ENCODE results near the gene PEX1.
"Not testable (repeated sequence)": the region's sequence is repeated elsewhere in the genome, so short reads cannot be mapped to it uniquely, and the experiment has no call there.

PEX1 gene

GRCh38 chr7:92504563-92504962 lies 23.8 kb downstream of the PEX1 start:
- DNase-seq (ENCODE audit: low read depth) = no peak

DNA sequence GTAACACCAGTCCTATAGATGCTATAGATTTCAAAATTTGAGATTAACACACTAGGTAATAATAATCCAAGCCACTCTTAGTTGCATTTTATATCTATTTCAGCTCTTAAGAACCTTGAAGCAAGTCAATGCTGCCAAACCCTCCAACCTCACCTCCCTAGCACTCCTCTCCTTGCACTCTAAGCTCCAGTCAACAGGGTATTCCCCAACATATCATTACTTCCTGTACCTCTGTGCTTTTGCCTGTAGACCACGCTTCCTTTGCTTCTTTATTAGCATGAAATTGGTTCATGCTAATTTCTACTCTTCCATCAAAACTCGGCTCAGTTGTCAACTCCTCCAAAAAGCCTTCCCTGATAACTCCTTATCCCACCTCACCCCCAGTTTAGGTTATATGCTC lies 24.6 kb downstream of the PEX1 start:
- DNase-seq (ENCODE audit: low read depth) = no peak

DNA sequence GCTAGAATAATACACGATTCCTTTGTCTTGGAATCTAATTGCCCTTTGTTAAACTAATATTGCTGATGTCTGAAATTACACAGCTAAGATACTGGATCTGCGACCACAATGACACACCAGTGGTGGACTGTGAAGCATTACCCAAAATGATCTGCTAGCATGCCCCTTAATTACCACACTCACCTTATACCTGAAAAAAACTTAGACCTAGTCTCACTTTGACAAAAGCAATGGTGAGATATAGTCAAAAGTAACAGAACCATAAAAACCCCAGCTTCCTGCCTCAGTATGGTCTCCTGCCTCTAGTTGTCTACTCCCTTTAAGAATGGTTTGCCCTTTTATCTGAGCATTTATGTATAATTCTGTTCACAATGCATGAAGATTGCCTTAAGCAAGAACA lies 29.8 kb downstream of the PEX1 start:
- DNase-seq (ENCODE audit: low read depth) = no peak

GRCh38 chr7:92496876-92497275 lies 31.4 kb downstream of the PEX1 start:
- DNase-seq (ENCODE audit: low read depth) = no peak

DNA sequence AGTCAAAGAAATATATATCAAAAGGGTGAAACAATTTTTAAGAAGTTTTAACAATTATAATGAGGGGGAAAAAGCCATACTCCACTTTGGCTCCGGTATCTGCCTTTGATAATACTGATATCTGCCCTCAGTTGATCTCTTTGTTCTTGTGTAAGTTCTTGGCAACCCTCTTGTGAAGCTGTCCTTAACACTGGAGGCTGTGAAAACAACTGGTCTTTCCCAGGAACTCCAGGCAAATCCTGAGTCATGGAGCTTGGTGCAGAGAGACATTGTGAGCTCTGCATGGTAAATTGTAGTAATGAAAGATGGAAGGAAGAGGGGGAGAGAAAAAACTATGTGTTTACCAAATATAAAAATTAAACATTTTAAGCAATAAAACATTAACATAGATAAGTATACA lies 38.7 kb downstream of the PEX1 start:
- DNase-seq (ENCODE audit: low read depth) = no peak

DNA sequence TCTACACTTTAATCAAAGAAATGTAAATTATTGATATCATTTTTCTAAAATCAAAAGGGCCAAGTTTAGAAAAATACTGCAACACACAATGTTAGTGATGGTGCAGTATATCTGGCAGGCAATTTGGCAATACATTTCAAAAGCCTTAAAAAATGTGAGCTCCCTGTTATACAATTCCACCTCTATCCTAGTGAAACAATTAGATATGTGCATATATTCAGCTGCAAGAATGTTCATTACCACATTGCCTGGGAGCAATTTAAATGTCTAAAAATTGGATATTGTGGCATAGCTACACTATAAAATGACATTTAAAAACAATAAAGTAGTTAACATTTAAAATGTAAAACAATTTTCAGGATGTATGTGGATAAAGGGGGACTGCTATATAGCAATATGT lies 40.5 kb downstream of the PEX1 start:
- DNase-seq (ENCODE audit: low read depth) = no peak

GRCh38 chr7:92485974-92486373 lies 42.3 kb downstream of the PEX1 start:
- DNase-seq (ENCODE audit: low read depth) = no peak

DNA sequence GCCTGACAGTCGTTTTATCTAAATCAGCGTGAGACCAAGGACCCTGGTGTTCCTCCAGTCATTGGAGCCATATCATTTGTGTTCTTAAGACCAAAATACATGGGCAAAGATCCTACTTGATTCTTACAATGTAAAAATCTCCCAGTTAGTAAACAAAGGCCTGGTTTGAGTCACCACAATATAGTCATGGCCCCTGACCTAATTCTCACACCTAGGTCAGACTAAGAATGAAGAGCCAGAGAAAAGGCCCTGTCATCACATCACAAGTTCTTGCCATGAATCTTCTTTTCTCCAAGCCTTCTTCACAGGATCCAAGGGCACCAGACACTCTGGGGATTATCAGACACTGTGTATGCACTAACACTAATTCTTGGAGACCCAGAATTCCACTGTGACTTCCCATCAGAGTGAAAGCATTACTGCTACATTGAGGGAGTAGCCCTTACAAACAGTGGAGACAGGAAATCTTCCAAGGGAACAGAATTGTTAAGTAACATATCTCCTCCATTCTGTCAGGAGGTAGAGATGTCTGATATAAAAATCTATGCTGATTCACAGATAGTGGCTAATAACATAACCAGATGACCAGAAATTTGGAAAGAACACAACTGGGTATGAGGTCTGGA lies 42.9 kb downstream of the PEX1 start:
- DNase-seq (ENCODE audit: low read depth) = no peak

GRCh38 chr7:92484226-92484625 lies 44.1 kb downstream of the PEX1 start:
- DNase-seq (ENCODE audit: low read depth) = not testable (repeated sequence)

- DNase-seq (ENCODE audit: low read depth) = not testable (repeated sequence)
Observed at GRCh38 chr7:92483624-92484023, 44.7 kb downstream of the PEX1 start.

GRCh38 chr7:92479146-92479545 lies 49.2 kb downstream of the PEX1 start:
- DNase-seq (ENCODE audit: low read depth) = not testable (repeated sequence)

DNA sequence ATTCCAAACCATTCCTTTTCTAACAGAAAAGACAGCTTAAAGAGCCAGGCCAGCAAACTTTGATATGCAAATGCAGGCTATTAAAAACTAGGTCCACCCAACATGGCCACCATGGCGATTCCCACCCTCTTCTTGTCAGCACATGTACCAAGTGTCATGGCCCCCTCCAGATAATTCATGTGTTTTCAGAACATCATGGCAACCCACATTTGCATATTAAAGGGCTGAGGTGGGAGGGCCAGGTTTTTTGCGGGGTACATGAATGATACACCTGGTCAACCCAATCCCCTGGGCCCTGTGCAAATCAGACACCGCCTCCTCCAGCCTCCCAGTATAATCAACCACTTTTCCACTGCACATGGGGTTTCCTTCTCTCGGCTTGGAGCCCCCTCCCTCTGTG lies 49.6 kb downstream of the PEX1 start:
- no peak for DNase-seq (ENCODE audit: low read depth)

- no peak for DNase-seq (ENCODE audit: low read depth)
Observed at GRCh38 chr7:92478095-92478494, 50.2 kb downstream of the PEX1 start.

GRCh38 chr7:92477681-92478080 lies 50.6 kb downstream of the PEX1 start, which contains the start of gene ERVW-1:
Gene ERVW-1 (minus strand): TSS chr7:92477946. CDS start chr7:92470381, 7,565 bp downstream.
- DNase-seq (ENCODE audit: low read depth) = not testable (repeated sequence)

- not testable (repeated sequence) for DNase-seq (ENCODE audit: low read depth)
Observed at GRCh38 chr7:92475851-92476590, 52.3 kb downstream of the PEX1 start.

DNA sequence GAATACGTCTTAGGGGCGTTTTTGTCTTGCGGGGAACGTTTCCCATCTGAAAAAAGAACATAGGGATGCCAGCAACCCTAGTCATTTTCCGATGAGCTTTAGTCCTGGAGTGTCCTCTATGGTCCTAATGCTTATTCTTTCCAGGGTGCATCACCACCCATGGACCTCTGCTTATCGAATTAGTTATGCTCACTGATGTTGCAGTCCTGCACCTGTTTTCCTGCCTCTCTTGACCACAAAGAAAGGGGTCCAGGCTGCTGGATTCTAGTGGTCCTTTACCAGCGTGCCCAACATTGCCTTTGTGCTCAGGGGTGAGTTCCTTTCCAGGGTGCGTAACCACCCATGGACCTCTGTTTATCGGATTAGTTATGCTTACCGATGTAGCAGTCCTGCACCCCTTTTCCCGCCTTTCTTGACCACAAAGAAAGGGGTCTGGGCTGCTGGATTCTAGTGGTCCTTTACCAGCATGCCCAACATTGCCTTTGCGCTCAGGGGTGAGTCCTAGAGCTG lies 53.0 kb downstream of the PEX1 start:
- not testable (repeated sequence) for DNase-seq (ENCODE audit: low read depth)

DNA sequence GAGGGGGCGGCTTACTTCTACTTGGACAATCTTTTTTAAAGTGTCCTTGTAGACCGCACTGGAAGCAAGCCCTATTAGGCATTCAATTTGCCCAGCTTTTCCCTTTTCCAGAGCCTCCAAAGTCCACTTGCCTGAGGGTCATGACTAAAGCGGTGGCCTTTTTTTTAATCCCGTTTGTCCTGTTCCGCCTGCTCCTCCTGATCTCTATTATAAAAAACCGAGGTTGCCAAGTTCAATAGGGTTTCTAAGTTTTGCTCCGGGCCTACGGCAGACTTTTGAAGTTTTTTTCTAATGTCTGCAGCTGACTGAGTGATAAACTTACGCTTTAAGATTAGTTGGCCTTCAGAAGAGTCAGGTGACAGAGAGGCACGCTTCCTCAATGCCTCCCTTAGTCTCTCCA lies 54.3 kb downstream of the PEX1 start:
- not testable (repeated sequence) for DNase-seq (ENCODE audit: low read depth)

DNA sequence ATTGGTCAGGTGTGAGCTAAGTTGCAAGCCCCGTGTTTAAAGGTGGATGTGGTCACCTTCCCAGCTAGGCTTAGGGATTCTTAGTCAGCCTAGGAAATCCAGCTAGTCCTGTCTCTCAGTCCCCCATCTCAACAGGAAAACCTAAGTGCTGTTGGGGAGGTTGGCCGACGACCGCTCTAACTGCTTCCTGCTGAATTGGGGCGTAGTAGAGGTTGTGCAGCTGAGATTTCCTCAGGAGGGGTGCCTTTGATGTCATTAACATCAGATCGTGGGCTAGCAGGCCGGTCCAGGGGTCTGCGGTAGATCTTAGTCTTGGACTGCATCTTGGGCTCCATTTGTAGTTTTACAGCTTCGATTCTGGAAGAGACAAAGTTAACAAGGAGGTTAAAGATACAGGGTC lies 59.7 kb downstream of the PEX1 start:
- not testable (repeated sequence) for DNase-seq (ENCODE audit: low read depth)

DNA sequence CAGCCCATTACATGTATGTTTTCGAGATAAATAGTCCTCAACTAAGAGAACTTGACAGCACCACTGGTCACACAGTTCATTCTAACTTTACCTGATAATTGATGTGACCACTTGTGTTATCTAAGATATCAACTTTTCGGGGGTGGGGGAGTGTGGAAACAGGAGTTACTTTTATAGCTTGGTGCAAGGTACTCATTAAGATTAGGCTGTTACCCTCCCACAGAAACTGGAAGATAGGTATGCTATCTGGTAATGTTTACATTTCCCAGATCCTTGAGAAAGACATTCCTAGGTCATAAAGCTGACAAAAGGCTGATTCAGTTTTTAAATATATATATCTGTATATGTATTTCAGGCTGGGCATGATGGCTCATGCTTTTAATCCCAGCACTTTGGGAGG lies 61.6 kb downstream of the PEX1 start:
- no peak for DNase-seq (ENCODE audit: low read depth)

DNA sequence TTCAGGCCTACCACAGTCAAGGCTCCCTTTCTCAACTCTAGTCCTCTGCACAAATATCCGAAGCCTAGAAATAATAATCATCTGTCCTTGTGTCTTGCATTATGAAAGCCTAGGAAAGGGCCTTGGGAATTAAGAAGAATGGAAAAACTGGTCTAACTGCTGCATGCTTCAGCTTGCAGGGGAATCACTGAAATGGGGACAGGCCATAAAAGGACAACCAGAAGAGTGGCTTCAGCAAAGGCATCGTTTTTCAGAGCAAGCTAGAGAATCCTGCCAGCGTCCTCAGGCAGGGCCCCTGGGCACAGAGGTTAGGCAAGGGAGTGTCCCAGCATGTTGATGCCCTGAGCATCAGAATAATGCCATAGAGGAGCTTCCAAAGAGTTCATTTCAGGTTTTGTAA lies 63.8 kb downstream of the PEX1 start:
- no peak for DNase-seq (ENCODE audit: low read depth)

GRCh38 chr7:92462560-92462959 lies 65.8 kb downstream of the PEX1 start:
- no peak for DNase-seq (ENCODE audit: low read depth)

DNA sequence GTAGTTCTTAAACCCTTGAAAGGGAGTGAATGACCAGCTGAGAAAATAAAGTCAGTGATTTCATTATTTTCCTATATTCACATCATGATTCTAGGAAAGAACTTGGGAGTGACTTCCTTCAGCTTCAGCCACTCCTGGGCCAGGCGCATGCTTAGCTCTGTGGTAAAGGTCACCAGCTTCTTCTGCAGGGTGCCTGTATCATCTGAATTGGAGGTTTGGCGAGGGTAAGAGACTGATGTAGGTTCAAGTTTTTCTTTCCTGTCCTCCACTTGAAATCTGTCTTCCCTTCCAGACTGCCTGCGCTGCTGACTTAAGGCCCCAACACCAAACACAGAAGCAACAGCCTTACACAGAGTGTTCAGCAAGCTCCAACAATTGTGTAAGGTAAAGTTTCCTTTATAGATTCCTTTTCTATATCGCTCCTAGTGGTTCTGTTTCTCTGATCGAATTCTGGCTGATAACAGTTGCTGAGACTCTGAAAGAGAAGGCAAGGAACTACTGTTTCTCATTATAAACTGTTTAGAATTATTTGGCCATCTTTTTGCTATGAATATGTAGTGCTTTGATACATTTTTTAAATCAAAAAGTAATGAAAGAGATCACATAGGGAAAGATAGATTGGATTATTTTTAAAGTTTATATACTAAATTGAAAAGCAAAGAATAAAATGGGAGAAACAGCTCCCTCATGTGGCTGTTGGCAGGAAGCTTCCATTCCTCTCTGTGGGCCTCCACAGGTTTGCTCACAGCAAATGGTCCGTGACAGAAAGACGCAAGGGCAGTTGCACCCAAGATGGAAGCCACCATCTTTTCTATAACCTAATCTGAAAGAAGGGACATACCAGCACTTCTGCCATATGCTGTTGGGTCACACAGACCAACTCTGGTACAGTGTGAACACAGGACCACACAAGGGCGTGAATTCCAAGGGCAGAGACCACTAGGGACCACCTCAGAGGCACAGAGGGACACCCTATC lies 67.0 kb downstream of the PEX1 start:
- no peak for DNase-seq (ENCODE audit: low read depth)

Data from activated gamma-delta T cell treated with anti-CD3 and anti-CD28 coated beads, Interleukin-2, amount 50 U/mL, for 16 hours (primary cell).